Chondrocyte (in vitro differentiated cells): ENCODE data around the gene HIRA. TPM values are rescaled to one million over a fixed set of nuclear protein-coding genes. Genes with fewer than 3 reads are reported as not detected.

Experiments
- DNase-seq: peaks from one replicate; pipeline ENCODE4 v3.0.0; 2021; ENCODE audit warnings: mixed read lengths, low spot score
- H3K27ac Mint-ChIP-seq: one replicate; pipeline ENCODE4 v1.8.0; 2021; ENCODE audit warnings: mild to moderate bottlenecking, moderate library complexity, mixed read lengths; ENCODE audit not compliant: unreplicated experiment
- H3K27me3 Mint-ChIP-seq: 2 replicates; pipeline ENCODE4 v1.8.0; 2021; ENCODE audit warnings: low read depth, mixed read lengths
- H3K36me3 Mint-ChIP-seq: 2 replicates; pipeline ENCODE4 v1.8.0; 2021; ENCODE audit warnings: low read depth, mixed read lengths
- H3K4me1 Mint-ChIP-seq: 2 replicates; pipeline ENCODE4 v1.8.0; 2021; ENCODE audit warnings: low read depth, mild to moderate bottlenecking, mixed read lengths
- H3K4me3 Mint-ChIP-seq: one replicate; pipeline ENCODE4 v1.8.0; 2021; ENCODE audit warnings: mild to moderate bottlenecking, moderate library complexity, mixed read lengths; ENCODE audit not compliant: unreplicated experiment
- H3K9me3 Mint-ChIP-seq: 2 replicates; pipeline ENCODE4 v1.8.0; 2021; ENCODE audit warnings: low read depth, mixed read lengths
- total RNA-seq: library from RNA; stranded (reverse); gene quantifications from 3 replicates; pipeline ENCODE4 v1.2.1, GENCODE V29; 2021
- TF ChIP-seq, protein P1 (sequence below): fragments of 200-600 bp; sonication (generic); IDR thresholded peaks from 2 replicates; pipeline ENCODE4 v1.5.0; 2021; ENCODE audit warnings: antibody characterized with exemption, mild to moderate bottlenecking, moderate library complexity

Gene HIRA
- total RNA-seq, 1 donor from 2014 or later = 31.8 TPM

DNA sequence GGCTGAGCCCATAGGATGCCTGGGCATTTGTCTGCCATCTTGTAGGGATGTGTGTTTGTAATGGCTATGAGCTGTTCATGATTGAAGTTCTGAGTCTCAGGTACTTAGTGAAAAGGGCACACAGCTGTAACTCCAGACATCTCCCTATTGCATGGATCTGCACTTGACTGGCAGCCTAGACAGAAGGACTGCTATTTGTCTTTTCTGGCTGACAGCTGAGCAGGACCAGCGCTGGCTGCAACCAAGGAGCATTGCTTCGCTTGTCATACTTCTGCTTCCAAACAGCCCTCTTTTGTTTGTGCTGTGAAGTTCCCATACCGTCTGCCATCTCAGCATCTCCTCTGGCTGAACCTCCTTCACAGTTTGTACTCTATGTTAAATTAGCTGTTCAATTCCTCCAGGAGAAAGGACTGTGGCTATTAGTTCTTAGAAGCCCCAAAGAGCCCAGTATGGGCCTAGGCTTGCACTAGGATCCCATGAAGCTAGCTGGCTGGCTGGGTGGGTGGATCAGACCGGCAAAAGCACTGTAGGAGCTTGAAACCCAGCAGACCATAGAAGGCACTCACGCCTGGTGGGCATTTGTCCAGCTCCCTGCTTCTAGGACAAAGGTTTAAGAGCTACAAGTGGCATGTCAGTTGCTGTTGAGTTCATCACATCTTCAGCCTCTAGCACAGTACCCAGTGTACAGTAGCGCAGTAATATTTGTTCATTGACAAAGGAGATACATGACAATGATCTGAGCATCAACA, 20.4 kb downstream of the HIRA start:
- Mint-ChIP-seq H3K36me3 (peaks cover 13% of the 10 kb centered on the region), H3K27me3 (no peaks in the 10 kb centered on the region), H3K4me3 (no peak overlapping the region), H3K27ac (no peak overlapping the region), H3K4me1 (no peaks in the 10 kb centered on the region), H3K9me3 (no peaks in the 10 kb centered on the region)
- TF ChIP-seq, protein P1, sequence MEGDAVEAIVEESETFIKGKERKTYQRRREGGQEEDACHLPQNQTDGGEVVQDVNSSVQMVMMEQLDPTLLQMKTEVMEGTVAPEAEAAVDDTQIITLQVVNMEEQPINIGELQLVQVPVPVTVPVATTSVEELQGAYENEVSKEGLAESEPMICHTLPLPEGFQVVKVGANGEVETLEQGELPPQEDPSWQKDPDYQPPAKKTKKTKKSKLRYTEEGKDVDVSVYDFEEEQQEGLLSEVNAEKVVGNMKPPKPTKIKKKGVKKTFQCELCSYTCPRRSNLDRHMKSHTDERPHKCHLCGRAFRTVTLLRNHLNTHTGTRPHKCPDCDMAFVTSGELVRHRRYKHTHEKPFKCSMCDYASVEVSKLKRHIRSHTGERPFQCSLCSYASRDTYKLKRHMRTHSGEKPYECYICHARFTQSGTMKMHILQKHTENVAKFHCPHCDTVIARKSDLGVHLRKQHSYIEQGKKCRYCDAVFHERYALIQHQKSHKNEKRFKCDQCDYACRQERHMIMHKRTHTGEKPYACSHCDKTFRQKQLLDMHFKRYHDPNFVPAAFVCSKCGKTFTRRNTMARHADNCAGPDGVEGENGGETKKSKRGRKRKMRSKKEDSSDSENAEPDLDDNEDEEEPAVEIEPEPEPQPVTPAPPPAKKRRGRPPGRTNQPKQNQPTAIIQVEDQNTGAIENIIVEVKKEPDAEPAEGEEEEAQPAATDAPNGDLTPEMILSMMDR = no peak
- no peak for DNase-seq

DNA sequence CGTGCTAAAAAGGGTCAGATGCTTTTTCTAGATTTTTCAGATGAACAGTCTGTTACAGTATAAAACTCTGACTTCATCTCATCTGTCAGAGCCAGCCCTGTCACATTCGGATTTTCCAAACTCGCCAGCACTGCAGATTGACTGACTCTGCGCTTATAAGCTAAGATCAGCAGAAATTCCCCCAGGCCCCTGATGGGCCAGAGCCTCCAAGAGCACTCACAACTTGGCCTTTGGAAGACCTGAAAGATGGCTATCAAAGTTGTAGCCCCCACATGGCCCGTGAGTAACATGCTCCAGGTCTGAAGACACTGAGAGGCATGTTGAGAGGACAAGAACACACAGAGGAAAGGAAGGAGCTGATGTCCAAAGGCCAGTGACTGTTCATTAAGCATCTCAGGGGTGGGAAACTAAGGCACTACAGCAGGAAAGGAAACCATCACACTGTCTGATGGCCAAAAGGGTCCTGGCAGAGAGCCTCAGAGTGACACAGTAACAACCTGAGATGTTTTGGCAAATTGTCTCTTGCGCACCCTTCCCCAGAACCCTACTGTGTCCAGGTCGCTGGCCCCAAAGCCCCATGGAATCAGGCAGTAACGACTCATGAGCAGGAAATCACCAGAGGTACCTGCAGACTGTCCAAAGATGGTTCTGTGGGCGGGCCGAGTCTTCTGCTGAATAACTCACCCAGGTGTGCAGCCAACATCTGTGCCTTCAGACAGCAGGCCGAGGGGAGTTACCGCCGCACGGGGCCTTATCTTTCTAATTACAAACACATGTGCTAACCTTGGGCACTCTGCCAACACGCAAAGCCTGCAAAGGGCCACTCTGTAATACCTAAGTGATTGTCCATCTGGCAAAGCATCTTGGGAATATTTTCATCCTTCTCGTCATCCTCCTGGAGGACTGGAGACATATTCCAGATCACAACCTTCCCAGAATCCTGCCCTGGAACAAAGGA, 23.6 kb downstream of the HIRA start:
- Mint-ChIP-seq H3K27me3 (no peaks in the 10 kb centered on the region), H3K9me3 (no peaks in the 10 kb centered on the region), H3K36me3 (peaks cover 30% of the 10 kb centered on the region), H3K4me3 (no peak overlapping the region), H3K4me1 (no peaks in the 10 kb centered on the region), H3K27ac (no peak overlapping the region)
- DNase-seq = no peak
- TF ChIP-seq, protein P1 = no peak

DNA sequence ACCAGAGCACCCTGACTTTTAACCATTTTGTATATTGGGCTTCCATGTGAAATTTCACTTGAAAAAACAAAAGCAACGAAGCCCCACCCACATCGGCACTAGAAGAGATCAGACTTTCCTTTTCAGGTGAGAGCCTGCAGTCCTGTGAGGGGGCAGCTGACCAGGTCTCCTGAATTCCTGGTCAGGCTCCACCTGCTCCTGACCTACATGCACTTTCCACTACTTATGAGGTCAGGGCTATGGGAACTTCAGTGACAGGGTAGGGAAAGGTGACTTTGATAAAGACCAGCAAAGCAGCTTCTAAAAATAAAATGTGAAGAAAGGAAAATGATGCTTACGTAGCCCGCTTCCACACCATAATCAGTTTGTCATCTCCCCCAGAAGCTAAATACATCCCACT, 24.7 kb downstream of the HIRA start:
- TF ChIP-seq, protein P1 = no peak
- peaks cover 30% of the 10 kb centered on the region for H3K36me3 Mint-ChIP-seq
- H3K4me1 Mint-ChIP-seq = no peaks in the 10 kb centered on the region
- no peaks in the 10 kb centered on the region for H3K27me3 Mint-ChIP-seq
- H3K4me3 Mint-ChIP-seq = no peak overlapping the region
- H3K27ac Mint-ChIP-seq = no peak overlapping the region
- no peak for DNase-seq
- H3K9me3 Mint-ChIP-seq = no peaks in the 10 kb centered on the region

GRCh38 chr22:19406281-19406811, 25.2 kb downstream of the HIRA start:
- Mint-ChIP-seq H3K36me3 (peaks cover 30% of the 10 kb centered on the region), H3K9me3 (no peaks in the 10 kb centered on the region), H3K27me3 (no peaks in the 10 kb centered on the region), H3K4me1 (no peaks in the 10 kb centered on the region), H3K27ac (no peak overlapping the region), H3K4me3 (no peak overlapping the region)
- no peak for DNase-seq
- TF ChIP-seq, protein P1 = no peak

- H3K27ac Mint-ChIP-seq = no peak overlapping the region
- H3K4me3 Mint-ChIP-seq = no peak overlapping the region
- no peaks in the 10 kb centered on the region for H3K9me3 Mint-ChIP-seq
- TF ChIP-seq, protein P1 = no peak
- H3K27me3 Mint-ChIP-seq = no peaks in the 10 kb centered on the region
- no peak for DNase-seq
- peaks cover 36% of the 10 kb centered on the region for H3K36me3 Mint-ChIP-seq
- no peaks in the 10 kb centered on the region for H3K4me1 Mint-ChIP-seq
Observed at GRCh38 chr22:19405652-19406051, 25.9 kb downstream of the HIRA start.
